Right atrium auricular region (tissue), 2 donors: ENCODE data around the gene MYO9A. TPM values are rescaled to one million over a fixed set of nuclear protein-coding genes. Genes with fewer than 3 reads are reported as not detected.

Experiments used
- DNase-seq: peaks from one replicate; pipeline ENCODE4 v3.0.0-alpha.2; 2019; ENCODE audit warnings: low spot score
- H3K27ac ChIP-seq, 2 donors: fragments of 200-600 bp; sonication (generic); 1 replicate in 1 of 2; 2 replicates in 1 of 2; pipeline ENCODE4 v1.5.1; 2016 to 2019
- H3K27me3 ChIP-seq, 2 donors: fragments of 200-600 bp; sonication (generic); one replicate each; pipeline versions ENCODE4 v1.5.1 to v1.6.0; 2017 to 2019
- H3K36me3 ChIP-seq: fragments of 200-600 bp; sonication (generic); one replicate; pipeline ENCODE4 v1.5.1; 2016
- H3K4me1 ChIP-seq, 2 donors: fragments of 200-600 bp; sonication (generic); one replicate each; pipeline versions ENCODE4 v1.5.1 to v1.6.0; 2017 to 2019
- H3K4me3 ChIP-seq, 2 donors: fragments of 200-600 bp; sonication (generic); 1 replicate in 1 of 2; 2 replicates in 1 of 2; pipeline ENCODE4 v1.5.1; 2017 to 2019; ENCODE audit warnings: mild to moderate bottlenecking in 1 of 2, moderate library complexity in 1 of 2
- H3K9me3 ChIP-seq, 2 donors: fragments of 200-600 bp; sonication (generic); one replicate each; pipeline ENCODE4 v1.5.1; 2019
- total RNA-seq, 2 donors: library from RNA; depleted of rRNA; stranded (reverse); fragments of >200 nt; gene quantifications; one replicate each; pipeline ENCODE4 v1.1.0, GENCODE V29; 2016
- TF ChIP-seq, protein P1 (sequence below), 2 donors: fragments of 200-600 bp; sonication (generic); IDR thresholded peaks; one replicate each; pipeline ENCODE4 v1.5.1; 2019; ENCODE audit warnings: antibody characterized with exemption in 2 of 2

The MYO9A gene
- total RNA-seq, 2 donors from 2014 or later, result 23.4 to 24.1 TPM

DNA sequence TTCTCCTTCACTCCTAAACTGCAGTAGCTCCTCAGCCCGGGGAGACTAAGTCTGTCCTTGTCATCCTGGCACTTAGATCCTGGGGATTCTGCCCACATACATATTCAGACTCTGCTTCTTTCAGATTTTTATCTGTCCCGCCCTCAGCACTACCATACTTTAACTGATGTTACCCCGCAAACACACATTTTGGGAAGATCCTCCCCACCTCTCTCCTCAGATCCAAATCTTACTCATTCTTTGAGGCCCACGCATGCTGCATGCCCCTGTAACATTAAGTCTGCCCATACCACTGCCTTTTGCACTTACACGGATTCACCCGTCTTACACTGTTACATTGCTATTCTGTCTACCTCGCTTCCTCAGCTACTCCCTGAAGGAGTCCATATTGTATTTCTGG, 36.4 kb upstream of the MYO9A start:
- Histone ChIP-seq H3K4me1 (peaks cover 0 to 9% of the 10 kb centered on the region in 2 donors), H3K36me3 (no peaks in the 10 kb centered on the region), H3K27me3 (no peaks in the 10 kb centered on the region), H3K4me3 (no peak overlapping the region), H3K27ac (no peak overlapping the region), H3K9me3 (no peaks in the 10 kb centered on the region)
- no peak for DNase-seq
- TF ChIP-seq, protein P1, sequence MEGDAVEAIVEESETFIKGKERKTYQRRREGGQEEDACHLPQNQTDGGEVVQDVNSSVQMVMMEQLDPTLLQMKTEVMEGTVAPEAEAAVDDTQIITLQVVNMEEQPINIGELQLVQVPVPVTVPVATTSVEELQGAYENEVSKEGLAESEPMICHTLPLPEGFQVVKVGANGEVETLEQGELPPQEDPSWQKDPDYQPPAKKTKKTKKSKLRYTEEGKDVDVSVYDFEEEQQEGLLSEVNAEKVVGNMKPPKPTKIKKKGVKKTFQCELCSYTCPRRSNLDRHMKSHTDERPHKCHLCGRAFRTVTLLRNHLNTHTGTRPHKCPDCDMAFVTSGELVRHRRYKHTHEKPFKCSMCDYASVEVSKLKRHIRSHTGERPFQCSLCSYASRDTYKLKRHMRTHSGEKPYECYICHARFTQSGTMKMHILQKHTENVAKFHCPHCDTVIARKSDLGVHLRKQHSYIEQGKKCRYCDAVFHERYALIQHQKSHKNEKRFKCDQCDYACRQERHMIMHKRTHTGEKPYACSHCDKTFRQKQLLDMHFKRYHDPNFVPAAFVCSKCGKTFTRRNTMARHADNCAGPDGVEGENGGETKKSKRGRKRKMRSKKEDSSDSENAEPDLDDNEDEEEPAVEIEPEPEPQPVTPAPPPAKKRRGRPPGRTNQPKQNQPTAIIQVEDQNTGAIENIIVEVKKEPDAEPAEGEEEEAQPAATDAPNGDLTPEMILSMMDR (IDR thresholded peaks at IDR 0.05), result no peak

DNA sequence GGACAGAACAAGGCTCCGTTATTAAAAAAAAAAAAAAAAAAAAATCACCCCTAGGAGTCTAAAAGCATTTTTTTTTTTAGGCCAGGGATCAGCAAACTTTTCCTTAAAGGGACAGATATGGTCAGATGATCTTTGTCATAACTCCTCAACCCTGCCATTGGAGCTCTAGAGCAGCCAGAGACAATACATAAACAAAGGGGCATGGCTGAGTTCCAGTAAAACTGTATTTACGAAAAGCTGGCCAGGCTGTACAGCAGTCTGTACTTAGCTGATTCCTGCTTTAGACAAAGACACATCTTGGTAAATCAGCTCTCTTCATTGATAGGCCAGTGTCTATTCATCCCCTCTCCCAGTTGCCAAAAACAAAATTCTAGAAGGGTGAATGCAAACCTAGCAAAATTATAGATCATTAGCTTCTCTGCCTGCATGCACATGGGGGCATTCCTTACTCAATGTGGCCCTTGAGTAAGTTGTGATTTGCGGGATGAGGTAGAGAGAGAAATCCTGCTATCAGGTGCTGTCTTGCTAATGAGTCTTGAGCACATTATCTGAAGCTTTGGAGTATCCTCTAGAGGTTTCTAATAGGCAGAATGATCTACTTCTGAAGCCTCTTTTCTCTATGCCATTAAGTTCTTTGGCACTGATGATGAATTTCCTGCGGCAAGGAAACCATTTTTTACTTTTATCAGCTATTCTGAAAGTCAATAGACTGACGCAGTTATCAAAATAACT, 35.5 kb upstream of the MYO9A start:
- Histone ChIP-seq H3K4me1 (peaks cover 0 to 9% of the 10 kb centered on the region in 2 donors), H3K27ac (no peak overlapping the region), H3K36me3 (no peaks in the 10 kb centered on the region), H3K4me3 (no peak overlapping the region), H3K9me3 (no peaks in the 10 kb centered on the region), H3K27me3 (no peaks in the 10 kb centered on the region)
- TF ChIP-seq, protein P1 (IDR thresholded peaks at IDR 0.05), result no peak
- DNase-seq, result no peak

DNA sequence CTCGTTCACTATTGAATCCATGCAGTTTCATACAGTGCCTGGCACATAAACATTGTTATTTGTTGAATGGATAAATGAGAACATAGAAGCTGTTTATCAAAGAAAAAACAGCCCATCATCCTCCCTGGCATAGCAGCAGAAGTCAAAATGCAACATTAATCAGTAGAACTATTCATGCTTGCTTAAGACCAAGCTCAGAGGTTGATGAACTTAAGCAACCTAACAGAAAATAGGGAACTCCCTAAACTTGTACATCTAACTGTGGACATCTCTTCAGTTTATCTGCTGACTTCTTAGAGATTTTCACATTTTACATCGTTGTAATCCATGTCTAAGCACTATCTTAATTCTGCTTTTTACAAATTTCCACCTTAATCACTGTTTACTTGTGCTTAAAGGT, 29.5 kb upstream of the MYO9A start:
- TF ChIP-seq, protein P1 (IDR thresholded peaks at IDR 0.05), result no peak
- DNase-seq, result no peak
- H3K4me3 ChIP-seq, result no peak overlapping the region
- H3K27me3 ChIP-seq, result no peaks in the 10 kb centered on the region
- no peak overlapping the region for H3K27ac ChIP-seq
- H3K4me1 ChIP-seq, result no peaks in the 10 kb centered on the region
- H3K36me3 ChIP-seq, result no peaks in the 10 kb centered on the region
- H3K9me3 ChIP-seq, result no peaks in the 10 kb centered on the region

DNA sequence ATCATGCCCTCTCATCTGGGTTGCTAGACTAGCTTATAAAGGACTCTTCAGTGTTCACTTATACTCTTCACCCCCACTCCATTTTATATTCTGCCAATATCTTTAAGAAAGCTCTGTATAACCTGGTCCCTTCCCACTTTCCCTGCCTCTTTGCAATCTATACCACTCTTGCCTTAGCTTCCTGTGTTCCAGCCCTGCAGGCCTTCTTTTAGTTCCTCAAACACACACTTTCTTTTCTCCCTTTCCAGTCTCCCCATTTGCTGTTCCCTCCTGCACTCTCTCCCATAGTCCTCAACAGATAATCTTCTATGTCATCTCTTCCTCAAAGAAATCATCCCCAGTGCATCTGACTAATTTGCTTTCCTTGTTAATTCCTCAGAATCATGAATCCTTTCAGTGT, 29.0 kb upstream of the MYO9A start:
- no peaks in the 10 kb centered on the region for H3K9me3 ChIP-seq
- no peak for DNase-seq
- no peaks in the 10 kb centered on the region for H3K4me1 ChIP-seq
- no peaks in the 10 kb centered on the region for H3K27me3 ChIP-seq
- no peak overlapping the region for H3K27ac ChIP-seq
- H3K4me3 ChIP-seq, result no peak overlapping the region
- TF ChIP-seq, protein P1 (IDR thresholded peaks at IDR 0.05), result no peak
- H3K36me3 ChIP-seq, result no peaks in the 10 kb centered on the region

DNA sequence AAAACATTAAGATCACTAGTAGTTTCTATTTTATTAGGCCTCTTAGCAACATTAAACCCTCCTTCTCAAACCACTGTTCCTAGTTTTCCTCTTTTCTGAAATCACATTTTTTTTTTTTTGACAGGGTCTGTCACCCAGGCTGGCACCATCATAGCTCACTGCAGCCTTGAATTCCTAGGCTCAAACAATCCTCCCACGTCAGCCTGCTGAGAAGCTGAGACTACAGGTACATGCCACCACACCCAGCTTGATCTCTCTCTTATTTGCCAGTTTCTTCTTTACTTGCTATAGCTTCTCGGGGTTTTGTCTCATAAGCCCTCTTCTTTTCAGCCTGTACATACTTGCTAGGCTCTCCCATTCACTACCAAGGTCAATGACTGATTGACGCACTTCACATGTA, 28.3 kb upstream of the MYO9A start:
- no peak overlapping the region for H3K4me3 ChIP-seq
- TF ChIP-seq, protein P1 (IDR thresholded peaks at IDR 0.05), result no peak
- DNase-seq, result no peak
- H3K36me3 ChIP-seq, result no peaks in the 10 kb centered on the region
- no peaks in the 10 kb centered on the region for H3K4me1 ChIP-seq
- no peaks in the 10 kb centered on the region for H3K9me3 ChIP-seq
- no peaks in the 10 kb centered on the region for H3K27me3 ChIP-seq
- H3K27ac ChIP-seq, result no peak overlapping the region
